ENCODE measurements around the gene ANKS1B.

DNA sequence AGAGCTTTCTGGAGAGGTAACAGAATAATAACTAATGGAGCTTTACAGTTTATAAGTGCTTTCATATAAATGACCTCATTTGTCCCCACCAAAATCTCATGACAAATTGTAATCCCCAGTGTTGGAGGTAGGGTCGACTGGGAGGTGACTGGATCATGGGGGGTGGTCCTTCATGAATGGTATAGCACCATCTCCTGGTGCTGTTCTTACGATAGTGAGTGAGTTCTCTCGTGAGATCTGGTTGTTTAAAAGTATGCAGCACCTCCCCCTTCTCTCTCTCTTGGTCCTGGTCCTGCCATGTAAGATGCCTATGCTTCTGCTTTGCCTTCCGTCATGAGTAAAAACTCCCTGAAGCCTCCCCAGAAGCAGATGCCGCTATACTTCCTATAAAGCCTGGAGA, 760.5 kb downstream of the ANKS1B start:
- TF ChIP-seq EP300 (IDR thresholded peaks at IDR 0.05) (no peak), POLR2A (IDR thresholded peaks at IDR 0.05) (no peak), POLR2AphosphoS5 (IDR thresholded peaks at IDR 0.05) (no peak)
- TF ChIP-seq, protein P1, sequence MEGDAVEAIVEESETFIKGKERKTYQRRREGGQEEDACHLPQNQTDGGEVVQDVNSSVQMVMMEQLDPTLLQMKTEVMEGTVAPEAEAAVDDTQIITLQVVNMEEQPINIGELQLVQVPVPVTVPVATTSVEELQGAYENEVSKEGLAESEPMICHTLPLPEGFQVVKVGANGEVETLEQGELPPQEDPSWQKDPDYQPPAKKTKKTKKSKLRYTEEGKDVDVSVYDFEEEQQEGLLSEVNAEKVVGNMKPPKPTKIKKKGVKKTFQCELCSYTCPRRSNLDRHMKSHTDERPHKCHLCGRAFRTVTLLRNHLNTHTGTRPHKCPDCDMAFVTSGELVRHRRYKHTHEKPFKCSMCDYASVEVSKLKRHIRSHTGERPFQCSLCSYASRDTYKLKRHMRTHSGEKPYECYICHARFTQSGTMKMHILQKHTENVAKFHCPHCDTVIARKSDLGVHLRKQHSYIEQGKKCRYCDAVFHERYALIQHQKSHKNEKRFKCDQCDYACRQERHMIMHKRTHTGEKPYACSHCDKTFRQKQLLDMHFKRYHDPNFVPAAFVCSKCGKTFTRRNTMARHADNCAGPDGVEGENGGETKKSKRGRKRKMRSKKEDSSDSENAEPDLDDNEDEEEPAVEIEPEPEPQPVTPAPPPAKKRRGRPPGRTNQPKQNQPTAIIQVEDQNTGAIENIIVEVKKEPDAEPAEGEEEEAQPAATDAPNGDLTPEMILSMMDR (IDR thresholded peaks at IDR 0.05) = no peak

Data from suprapubic skin (tissue), 4 donors.